OCI-LY1 (cell line): ENCODE data around the gene MS4A1.

Experiments
- EZH2 ChIP-seq: fragments of 200-600 bp; sonication (generic), shearing (Covaris generic); IDR thresholded peaks from 2 replicates; pipeline ENCODE4 v1.8.0; 2017; ENCODE audit warnings: borderline replicate concordance, mixed run types, mild to moderate bottlenecking, antibody characterized with exemption, low read length, moderate library complexity, mixed read lengths
- TF ChIP-seq, protein P1 (sequence below): fragments of 200-600 bp; sonication (generic), shearing (Covaris generic); IDR thresholded peaks from 2 replicates; pipeline ENCODE4 v1.5.1; 2017; ENCODE audit warnings: mild to moderate bottlenecking, antibody characterized with exemption, low read length, moderate library complexity, mixed read lengths

DNA sequence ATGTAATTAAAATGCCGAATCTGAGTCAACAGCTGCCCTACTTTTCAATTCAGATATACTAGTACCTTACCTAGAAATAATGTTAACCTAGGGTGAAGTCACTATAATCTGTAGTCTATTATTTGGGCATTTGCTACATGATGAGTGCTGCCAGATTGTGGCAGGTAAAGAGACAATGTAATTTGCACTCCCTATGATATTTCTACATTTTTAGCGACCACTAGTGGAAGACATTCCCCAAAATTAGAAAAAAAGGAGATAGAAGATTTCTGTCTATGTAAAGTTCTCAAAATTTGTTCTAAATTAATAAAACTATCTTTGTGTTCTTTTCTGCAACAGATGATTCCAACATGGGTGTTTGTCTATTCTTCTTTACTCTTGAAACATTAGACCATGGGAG lies 14.1 kb downstream of the MS4A1 start:
- TF ChIP-seq EZH2 = no peak
- TF ChIP-seq, protein P1, sequence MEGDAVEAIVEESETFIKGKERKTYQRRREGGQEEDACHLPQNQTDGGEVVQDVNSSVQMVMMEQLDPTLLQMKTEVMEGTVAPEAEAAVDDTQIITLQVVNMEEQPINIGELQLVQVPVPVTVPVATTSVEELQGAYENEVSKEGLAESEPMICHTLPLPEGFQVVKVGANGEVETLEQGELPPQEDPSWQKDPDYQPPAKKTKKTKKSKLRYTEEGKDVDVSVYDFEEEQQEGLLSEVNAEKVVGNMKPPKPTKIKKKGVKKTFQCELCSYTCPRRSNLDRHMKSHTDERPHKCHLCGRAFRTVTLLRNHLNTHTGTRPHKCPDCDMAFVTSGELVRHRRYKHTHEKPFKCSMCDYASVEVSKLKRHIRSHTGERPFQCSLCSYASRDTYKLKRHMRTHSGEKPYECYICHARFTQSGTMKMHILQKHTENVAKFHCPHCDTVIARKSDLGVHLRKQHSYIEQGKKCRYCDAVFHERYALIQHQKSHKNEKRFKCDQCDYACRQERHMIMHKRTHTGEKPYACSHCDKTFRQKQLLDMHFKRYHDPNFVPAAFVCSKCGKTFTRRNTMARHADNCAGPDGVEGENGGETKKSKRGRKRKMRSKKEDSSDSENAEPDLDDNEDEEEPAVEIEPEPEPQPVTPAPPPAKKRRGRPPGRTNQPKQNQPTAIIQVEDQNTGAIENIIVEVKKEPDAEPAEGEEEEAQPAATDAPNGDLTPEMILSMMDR = peak; percentile 55
